OCI-LY7 (cell line): Measurements from ENCODE around the gene SYNJ2. TPM values are rescaled to one million over a fixed set of nuclear protein-coding genes. Genes with fewer than 3 reads are reported as not detected.

ENCODE experiments used
- BruUV-seq: library from RNA; stranded (reverse); fragments of 400-500 nt; replicated peaks from 2 replicates; lab custom pipeline; 2021; lab: Mats Ljungman, UMichigan
- CTCF ChIA-PET: fragments of 300-600 bp; sonication (Branson Sonifier 250); formaldehyde crosslinking; loops from one replicate; lab custom pipeline; 2022; ENCODE audit warnings: antibody characterized with exemption; ENCODE audit not compliant: unreplicated experiment; lab: Charles Lee
- POLR2A ChIA-PET: fragments of 300-600 bp; sonication (Branson Sonifier 250); formaldehyde crosslinking; loops from one replicate; lab custom pipeline; 2022; ENCODE audit warnings: antibody characterized with exemption; lab: Charles Lee
- DNase-seq: peaks from one replicate; pipeline ENCODE4 v3.0.0-alpha.2; 2015; ENCODE audit warnings: low spot score
- H2AFZ ChIP-seq: fragments of 200-600 bp; sonication (generic), shearing (Covaris generic); 2 replicates; pipeline ENCODE4 v1.6.1; 2014; ENCODE audit warnings: mild to moderate bottlenecking, antibody characterized with exemption, low read length, moderate library complexity
- H3K27ac ChIP-seq: fragments of 200-600 bp; sonication (generic); 2 replicates; pipeline ENCODE4 v1.5.1; 2014; ENCODE audit warnings: mixed run types, low read depth, mild to moderate bottlenecking, moderate library complexity, low read length, inconsistent platforms; ENCODE audit not compliant: poor library complexity, severe bottlenecking
- H3K36me3 ChIP-seq: fragments of 200-600 bp; sonication (generic); 2 replicates; pipeline ENCODE4 v1.6.1; 2014; ENCODE audit warnings: mild to moderate bottlenecking, antibody characterized with exemption, low read length, moderate library complexity, mixed read lengths; ENCODE audit not compliant: insufficient read depth
- H3K4me1 ChIP-seq: fragments of 200-600 bp; sonication (generic); 2 replicates; pipeline ENCODE4 v1.5.1; 2014; ENCODE audit warnings: mild to moderate bottlenecking, low read length; ENCODE audit not compliant: insufficient read depth, poor library complexity, severe bottlenecking
- H3K4me2 ChIP-seq: fragments of 200-600 bp; sonication (generic); 2 replicates; pipeline ENCODE4 v1.6.1; 2014; ENCODE audit warnings: mild to moderate bottlenecking, low read length
- H3K4me3 ChIP-seq: fragments of 200-600 bp; sonication (generic); 2 replicates; pipeline ENCODE4 v1.5.1; 2014; ENCODE audit warnings: mild to moderate bottlenecking, low read depth, low read length; ENCODE audit not compliant: poor library complexity, severe bottlenecking
- H3K79me2 ChIP-seq: fragments of 200-600 bp; sonication (generic); 2 replicates; pipeline ENCODE4 v1.6.1; 2016; ENCODE audit warnings: low read depth, mild to moderate bottlenecking, low read length, moderate library complexity, mixed read lengths; ENCODE audit not compliant: insufficient read depth
- H3K9me2 ChIP-seq: fragments of 200-600 bp; sonication (generic); 2 replicates; pipeline ENCODE4 v1.6.1; 2016; ENCODE audit warnings: mild to moderate bottlenecking, low read length, mixed read lengths; ENCODE audit not compliant: insufficient read depth
- H3K9me3 ChIP-seq: fragments of 200-600 bp; sonication (generic); 2 replicates; pipeline ENCODE4 v1.6.1; 2014; ENCODE audit warnings: mild to moderate bottlenecking, mixed run types, low read length, mixed read lengths
- H4K20me1 ChIP-seq: fragments of 200-600 bp; sonication (generic); 2 replicates; pipeline ENCODE4 v1.6.1; 2014; ENCODE audit warnings: mild to moderate bottlenecking, antibody characterized with exemption, low read length, moderate library complexity, mixed read lengths; ENCODE audit not compliant: insufficient read depth
- CTCF ChIP-seq: fragments of 200-600 bp; sonication (generic); conservative IDR thresholded peaks from 2 replicates; pipeline ENCODE4 v1.5.1; 2014; ENCODE audit warnings: mild to moderate bottlenecking, antibody characterized with exemption, low read length, moderate library complexity, mixed read lengths
- EZH2phosphoT487 ChIP-seq: fragments of 200-600 bp; sonication (generic); IDR thresholded peaks from 2 replicates; pipeline ENCODE4 v1.6.1; 2018; ENCODE audit warnings: low read depth, borderline replicate concordance, mild to moderate bottlenecking, mixed run types, antibody characterized with exemption, low read length, moderate library complexity, mixed read lengths
- intact Hi-C: fragments of 100-400 bp; cut with micrococcal nuclease; formaldehyde crosslinking; loops from one replicate; pipeline ENCODE4 v1.10.0; 2022; ENCODE audit not compliant: unreplicated experiment
- total RNA-seq, 2 experiments: library from RNA; depleted of rRNA in 1 of 2; stranded (reverse); fragments of >200 nt in 1 of 2; shearing (Covaris generic) in 1 of 2; gene quantifications; 2 replicates each; pipeline ENCODE4 v1.2.3, GENCODE V29; 2014 to 2022

SYNJ2 gene
- total RNA-seq, 2 experiments from 2014 or later, result 0.21 TPM; not detected in 1

- CTCF ChIA-PET, result no interaction called here
- TF ChIP-seq CTCF, result no peak
- no peak for TF ChIP-seq EZH2phosphoT487
Observed at GRCh38 chr6:157997893-157998608, 16.4 kb downstream of the SYNJ2 start.

GRCh38 chr6:157998707-157999167 is 17.1 kb downstream of the SYNJ2 start:
- Histone ChIP-seq H3K4me2 (no peak overlapping the region), H3K27ac (no peak overlapping the region), H3K4me1 (no peaks in the 10 kb centered on the region), H3K79me2 (no peaks in the 10 kb centered on the region), H3K9me3 (no peaks in the 10 kb centered on the region), H4K20me1 (no peaks in the 10 kb centered on the region), H3K4me3 (no peak overlapping the region), H2AFZ (no peak overlapping the region), H3K9me2 (no peaks in the 10 kb centered on the region), H3K36me3 (no peaks in the 10 kb centered on the region)
- no TSS peak for BruUV-seq
- TF ChIP-seq EZH2phosphoT487 (no peak), CTCF (no peak)
- CTCF ChIA-PET, result no interaction called here
- POLR2A ChIA-PET, result no interaction called here
- no peak for DNase-seq
- intact Hi-C loops, result no loop called here

More at GRCh38 chr6:157997893-157998608, 16.4 kb downstream of the SYNJ2 start:
- no peak for DNase-seq
- intact Hi-C loops, result no loop called here
- H3K9me3 ChIP-seq, result no peaks in the 10 kb centered on the region
- H3K79me2 ChIP-seq, result no peaks in the 10 kb centered on the region
- POLR2A ChIA-PET, result no interaction called here
- H4K20me1 ChIP-seq, result no peaks in the 10 kb centered on the region
- H3K36me3 ChIP-seq, result no peaks in the 10 kb centered on the region
- H3K4me2 ChIP-seq, result no peak overlapping the region
- no peak overlapping the region for H2AFZ ChIP-seq
- no peaks in the 10 kb centered on the region for H3K4me1 ChIP-seq
- H3K4me3 ChIP-seq, result no peak overlapping the region
- no TSS peak for BruUV-seq
- H3K27ac ChIP-seq, result no peak overlapping the region
- H3K9me2 ChIP-seq, result no peaks in the 10 kb centered on the region
